NCI-H2227 (cell line): Measurements from ENCODE around the gene HEY2.
"Not testable (repeated sequence)": the region's sequence is repeated elsewhere in the genome, so short reads cannot be mapped to it uniquely, and the experiment has no call there.

Source experiments
- DNase-seq: peaks from one replicate; lab custom pipeline; 2025; ENCODE audit not compliant: unreplicated experiment; lab: John Stamatoyannopoulos, UW

HEY2 gene

GRCh38 chr6:125793863-125794262 is 44.4 kb downstream of the HEY2 start:
- no peak for DNase-seq

GRCh38 chr6:125794342-125795137 is 45.1 kb downstream of the HEY2 start:
- DNase-seq: no peak

- DNase-seq: no peak
Observed at GRCh38 chr6:125795301-125795700, 45.9 kb downstream of the HEY2 start.

GRCh38 chr6:125797120-125797885 is 47.9 kb downstream of the HEY2 start:
- DNase-seq: no peak

GRCh38 chr6:125797886-125798444 is 48.5 kb downstream of the HEY2 start:
- DNase-seq: no peak

- DNase-seq: no peak
Observed at GRCh38 chr6:125798734-125799508, 49.5 kb downstream of the HEY2 start.

GRCh38 chr6:125802383-125802782 is 53.0 kb downstream of the HEY2 start:
- DNase-seq: peak; percentile 1

GRCh38 chr6:125802943-125803377 is 53.5 kb downstream of the HEY2 start:
- DNase-seq: no peak

GRCh38 chr6:125804264-125804663 is 54.8 kb downstream of the HEY2 start:
- no peak for DNase-seq

GRCh38 chr6:125804866-125805425 is 55.5 kb downstream of the HEY2 start:
- DNase-seq: not testable (repeated sequence)

GRCh38 chr6:125806813-125807212 is 57.4 kb downstream of the HEY2 start:
- DNase-seq: no peak

GRCh38 chr6:125807293-125807692 is 57.9 kb downstream of the HEY2 start:
- no peak for DNase-seq

GRCh38 chr6:125808060-125808459 is 58.6 kb downstream of the HEY2 start:
- DNase-seq: no peak

GRCh38 chr6:125808591-125808990 is 59.2 kb downstream of the HEY2 start:
- DNase-seq: no peak

- DNase-seq: no peak
Observed at GRCh38 chr6:125809570-125810170, 60.2 kb downstream of the HEY2 start.

- peak; percentile 59 for DNase-seq
Observed at GRCh38 chr6:125810445-125810844, 61.0 kb downstream of the HEY2 start.
